IPS-20b (cell line): ENCODE measurements around the gene HMGCS1.

Experiments
- H3K27ac ChIP-seq: one replicate; pipeline ENCODE4 v1.5.1; 2013; ENCODE audit warnings: low read length
- H3K27me3 ChIP-seq: 2 replicates; pipeline ENCODE4 v1.6.1; 2013; ENCODE audit warnings: mild to moderate bottlenecking, low read length, inconsistent platforms; ENCODE audit not compliant: insufficient read depth
- H3K36me3 ChIP-seq: 2 replicates; pipeline ENCODE4 v1.6.1; 2013; ENCODE audit warnings: low read depth, mild to moderate bottlenecking, inconsistent platforms, low read length, moderate library complexity; ENCODE audit not compliant: insufficient read depth
- H3K4me1 ChIP-seq: 2 replicates; pipeline ENCODE4 v1.6.1; 2013; ENCODE audit warnings: mild to moderate bottlenecking, control low read depth, inconsistent platforms, low read length, moderate library complexity; ENCODE audit not compliant: insufficient read depth
- H3K4me3 ChIP-seq: 2 replicates; pipeline ENCODE4 v1.5.1; 2013; ENCODE audit warnings: mild to moderate bottlenecking, low read length, inconsistent platforms
- H3K9ac ChIP-seq: 2 replicates; pipeline ENCODE4 v1.6.1; 2013; ENCODE audit warnings: low read depth, mild to moderate bottlenecking, inconsistent platforms, low read length, moderate library complexity
- H3K9me3 ChIP-seq: 2 replicates; pipeline ENCODE4 v1.6.1; 2013; ENCODE audit warnings: mild to moderate bottlenecking, low read depth, low read length, inconsistent platforms; ENCODE audit not compliant: insufficient read depth

HMGCS1 gene

DNA sequence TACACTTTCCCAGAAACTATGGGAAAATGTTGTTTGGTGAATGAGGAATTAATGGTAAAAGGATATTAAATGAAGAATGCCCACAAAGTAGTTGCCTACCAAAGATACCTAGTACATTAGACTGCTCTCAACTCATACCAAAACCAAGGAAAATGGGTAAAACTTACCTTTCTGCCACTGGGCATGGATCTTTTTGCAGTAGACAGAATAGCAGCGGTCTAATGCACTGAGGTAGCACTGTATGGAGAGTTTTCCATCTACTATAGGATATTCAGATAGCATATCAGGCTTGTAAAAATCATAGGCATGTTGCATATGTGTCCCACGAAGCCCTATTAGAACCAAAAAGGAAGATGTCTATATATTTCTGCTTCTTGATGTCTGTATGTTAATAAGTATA, 16.4 kb downstream of the HMGCS1 start:
- H3K4me1 ChIP-seq: no peaks in the 10 kb centered on the region
- no peaks in the 10 kb centered on the region for H3K9me3 ChIP-seq
- peaks cover 96% of the 10 kb centered on the region for H3K36me3 ChIP-seq
- no peaks in the 10 kb centered on the region for H3K27me3 ChIP-seq
- no peak overlapping the region for H3K9ac ChIP-seq
- H3K4me3 ChIP-seq: no peak overlapping the region
- H3K27ac ChIP-seq: no peak overlapping the region

DNA sequence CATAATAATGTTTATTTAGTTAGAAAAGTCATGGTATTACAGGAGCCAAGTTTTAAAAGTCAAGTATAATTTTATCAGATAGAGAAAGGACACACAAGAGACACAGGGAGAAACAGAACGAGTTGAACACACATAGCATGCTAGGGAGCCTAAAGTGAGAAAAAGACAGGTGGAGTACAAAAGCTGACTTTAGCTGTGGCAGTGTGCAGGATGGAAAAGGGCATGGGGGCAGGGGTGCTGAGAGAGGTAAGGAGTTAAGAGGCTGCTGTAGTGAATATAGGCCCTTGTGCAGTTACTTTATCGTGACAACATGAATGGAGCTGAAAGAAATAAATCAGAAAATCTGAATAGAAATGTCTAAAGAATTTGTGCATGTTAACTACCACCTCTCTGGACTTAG, 18.0 kb downstream of the HMGCS1 start:
- Histone ChIP-seq H3K9ac (no peak overlapping the region), H3K36me3 (peaks cover 96% of the 10 kb centered on the region), H3K27me3 (no peaks in the 10 kb centered on the region), H3K9me3 (no peaks in the 10 kb centered on the region), H3K27ac (no peak overlapping the region), H3K4me3 (no peak overlapping the region), H3K4me1 (no peaks in the 10 kb centered on the region)

GRCh38 chr5:43294226-43294625, 19.0 kb downstream of the HMGCS1 start:
- Histone ChIP-seq H3K27ac (no peak overlapping the region), H3K36me3 (peaks cover 98% of the 10 kb centered on the region), H3K27me3 (no peaks in the 10 kb centered on the region), H3K9ac (no peak overlapping the region), H3K9me3 (no peaks in the 10 kb centered on the region), H3K4me3 (no peak overlapping the region), H3K4me1 (no peaks in the 10 kb centered on the region)

DNA sequence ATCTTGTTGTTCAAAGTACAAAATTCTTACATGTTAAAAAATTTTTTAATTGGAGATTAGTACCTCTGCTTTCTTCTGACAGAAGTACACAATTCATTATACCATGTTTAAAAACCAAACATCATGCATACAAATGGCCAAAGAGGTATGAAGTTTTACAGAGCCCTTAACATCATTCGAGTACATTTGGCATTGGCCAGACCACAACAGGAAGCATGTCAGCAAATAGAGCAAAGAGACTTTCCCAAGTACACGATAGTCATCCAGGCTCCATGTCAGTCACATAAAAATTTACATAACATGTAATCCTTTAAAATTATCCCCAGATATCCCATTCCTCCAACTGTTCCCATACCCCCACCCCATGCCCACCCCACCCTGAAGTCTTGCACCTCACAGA, 22.5 kb downstream of the HMGCS1 start:
- H3K4me3 ChIP-seq: no peak overlapping the region
- H3K27ac ChIP-seq: no peak overlapping the region
- H3K9me3 ChIP-seq: no peaks in the 10 kb centered on the region
- H3K36me3 ChIP-seq: peaks cover 91% of the 10 kb centered on the region
- H3K27me3 ChIP-seq: no peaks in the 10 kb centered on the region
- no peak overlapping the region for H3K9ac ChIP-seq
- no peaks in the 10 kb centered on the region for H3K4me1 ChIP-seq

DNA sequence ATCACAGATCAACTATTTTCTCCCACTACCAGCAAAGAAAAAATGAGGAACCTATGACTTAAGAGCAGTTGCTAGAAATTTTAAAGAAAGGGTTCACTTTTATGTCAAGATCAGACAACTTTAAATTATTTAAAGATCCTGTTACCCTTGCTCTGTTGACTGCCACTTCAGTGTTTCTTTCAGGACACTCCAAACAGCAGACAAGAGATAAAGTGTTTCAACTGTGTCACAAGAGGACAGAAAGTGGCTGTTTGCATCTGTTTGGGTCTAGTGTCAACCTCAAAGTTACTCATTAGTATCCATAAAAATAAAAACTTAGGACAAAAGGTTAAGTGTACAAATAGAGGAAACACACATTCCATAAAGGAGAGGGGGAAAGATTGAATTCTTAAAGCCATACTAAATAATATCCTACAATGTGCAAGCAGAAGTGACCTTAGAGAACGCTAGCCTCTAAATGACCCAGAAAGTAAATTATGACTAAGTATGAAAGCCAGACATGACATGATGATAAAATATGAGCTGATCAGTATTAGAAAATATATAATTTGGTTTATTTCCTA, 24.9 kb downstream of the HMGCS1 start:
- H3K36me3 ChIP-seq: peaks cover 67% of the 10 kb centered on the region

GRCh38 chr5:43287493-43287892, 25.7 kb downstream of the HMGCS1 start:
- H3K4me3 ChIP-seq: no peak overlapping the region
- no peaks in the 10 kb centered on the region for H3K9me3 ChIP-seq
- no peaks in the 10 kb centered on the region for H3K27me3 ChIP-seq
- no peaks in the 10 kb centered on the region for H3K4me1 ChIP-seq
- no peak overlapping the region for H3K9ac ChIP-seq
- no peak overlapping the region for H3K27ac ChIP-seq
- H3K36me3 ChIP-seq: peaks cover 59% of the 10 kb centered on the region

More for the DNA sequence above, 24.9 kb downstream of the HMGCS1 start:
- Histone ChIP-seq H3K9me3 (no peaks in the 10 kb centered on the region), H3K4me1 (no peaks in the 10 kb centered on the region), H3K27me3 (no peaks in the 10 kb centered on the region), H3K4me3 (no peak overlapping the region), H3K27ac (no peak overlapping the region), H3K9ac (no peak overlapping the region)

- Histone ChIP-seq H3K36me3 (peaks cover 50% of the 10 kb centered on the region), H3K4me1 (no peaks in the 10 kb centered on the region), H3K4me3 (no peak overlapping the region), H3K27ac (no peak overlapping the region), H3K9ac (no peak overlapping the region), H3K27me3 (no peaks in the 10 kb centered on the region), H3K9me3 (no peaks in the 10 kb centered on the region)
Observed at GRCh38 chr5:43286623-43287022, 26.6 kb downstream of the HMGCS1 start.

DNA sequence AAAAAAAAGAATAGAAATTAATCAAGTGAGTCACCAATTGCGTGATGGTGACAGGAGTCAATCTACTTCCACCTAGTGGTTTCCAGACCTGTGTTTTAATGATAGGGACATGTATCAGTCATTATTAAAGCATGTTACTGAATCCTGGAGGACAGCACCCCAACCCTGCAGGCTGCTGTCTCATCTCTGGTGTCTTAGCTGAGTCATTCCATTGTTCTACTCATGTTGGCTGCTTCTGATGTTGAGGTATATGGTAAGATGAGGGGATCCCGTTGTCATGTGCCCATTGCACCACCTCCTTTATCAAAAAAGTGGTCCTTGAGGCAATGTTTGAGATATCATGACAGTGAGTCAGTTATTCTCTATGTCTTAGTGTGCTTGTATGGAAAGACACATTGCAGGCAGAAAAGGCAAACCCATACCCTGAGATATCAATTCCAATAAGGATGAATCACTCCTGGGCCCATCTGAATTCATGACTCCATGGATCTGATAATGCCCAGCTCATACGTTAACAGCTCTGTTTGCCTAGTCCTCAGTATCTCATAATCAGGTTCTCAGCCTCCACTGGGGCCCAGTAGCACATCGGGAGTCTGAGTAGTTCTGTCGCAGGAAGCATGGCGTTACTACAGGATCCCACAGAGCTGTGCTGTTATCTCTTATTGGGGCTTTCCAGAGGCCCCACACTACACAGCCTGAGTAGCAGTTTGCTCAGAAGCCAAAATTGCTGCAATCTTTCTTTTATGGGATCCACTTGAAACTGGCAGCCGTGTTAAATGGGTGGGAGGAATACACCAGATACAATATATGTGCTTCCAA, 31.2 kb downstream of the HMGCS1 start:
- peaks cover 6% of the 10 kb centered on the region; the same call in 1 of the 2 replicates for H3K36me3 ChIP-seq
- H3K4me1 ChIP-seq: no peaks in the 10 kb centered on the region
- no peaks in the 10 kb centered on the region for H3K9me3 ChIP-seq
- H3K27me3 ChIP-seq: 0 out of 2 replicates have a peak, but pooled peaks cover under 1% of the 10 kb centered on the region
- no peak overlapping the region for H3K9ac ChIP-seq
- no peak overlapping the region for H3K4me3 ChIP-seq
- no peak overlapping the region for H3K27ac ChIP-seq

DNA sequence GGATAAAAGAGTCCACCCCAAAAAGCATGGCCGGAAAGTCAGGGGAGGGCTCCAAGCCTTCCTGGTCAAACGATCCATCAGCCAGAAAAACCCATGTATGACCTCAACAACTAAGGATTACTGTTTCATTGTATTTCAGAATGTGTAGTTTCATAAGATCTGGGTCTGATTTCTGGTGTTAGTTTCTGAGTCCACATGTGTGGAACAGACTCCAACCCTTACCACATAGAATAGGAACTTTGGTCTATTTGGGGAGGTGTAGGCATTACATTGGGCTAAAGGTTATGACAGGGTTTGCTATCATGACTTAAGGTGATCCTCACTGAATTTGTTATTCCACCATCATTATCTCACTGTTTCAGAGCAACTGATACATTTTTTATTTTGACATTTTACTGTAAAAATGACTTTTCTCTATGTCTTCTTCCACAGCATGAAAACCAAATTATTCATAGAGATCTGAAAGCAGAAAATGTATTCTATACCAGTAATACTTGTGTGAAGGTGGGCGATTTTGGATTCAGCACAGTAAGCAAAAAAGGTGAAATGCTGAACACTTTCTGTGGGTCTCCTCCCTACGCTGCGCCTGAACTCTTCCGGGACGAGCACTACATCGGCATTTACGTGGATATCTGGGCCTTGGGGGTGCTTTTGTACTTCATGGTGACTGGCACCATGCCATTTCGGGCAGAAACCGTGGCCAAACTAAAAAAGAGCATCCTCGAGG, 33.5 kb downstream of the HMGCS1 start:
- H3K9me3 ChIP-seq: no peaks in the 10 kb centered on the region
- H3K27ac ChIP-seq: no peak overlapping the region
- no peaks in the 10 kb centered on the region for H3K4me1 ChIP-seq
- H3K36me3 ChIP-seq: no peaks in the 10 kb centered on the region
- no peak overlapping the region for H3K4me3 ChIP-seq
- H3K9ac ChIP-seq: no peak overlapping the region
- H3K27me3 ChIP-seq: 0 out of 2 replicates have a peak, but pooled peaks cover 3% of the 10 kb centered on the region

DNA sequence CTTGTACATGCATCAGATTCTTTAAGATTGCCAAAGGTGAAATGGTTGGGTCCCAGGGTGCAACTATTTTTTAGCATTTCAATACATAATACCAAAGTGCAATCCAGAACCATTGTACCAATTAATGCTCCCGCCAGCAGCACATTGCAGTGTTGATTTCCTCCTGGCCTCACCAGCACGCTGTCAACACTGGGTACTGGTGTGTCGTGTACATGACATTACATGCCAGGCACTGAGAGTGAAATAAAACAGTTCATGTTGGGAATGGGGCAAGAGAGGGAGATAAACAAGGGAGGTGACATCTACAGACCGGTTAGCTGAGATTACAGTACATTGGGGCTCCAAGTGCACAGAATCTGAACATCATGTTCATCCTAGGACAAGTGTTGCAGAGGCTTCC, 37.8 kb downstream of the HMGCS1 start:
- no peak overlapping the region for H3K27ac ChIP-seq
- no peak overlapping the region for H3K9ac ChIP-seq
- H3K9me3 ChIP-seq: no peaks in the 10 kb centered on the region
- H3K27me3 ChIP-seq: 0 out of 2 replicates have a peak, but pooled peaks cover 3% of the 10 kb centered on the region
- no peaks in the 10 kb centered on the region for H3K36me3 ChIP-seq
- H3K4me3 ChIP-seq: no peak overlapping the region
- H3K4me1 ChIP-seq: no peaks in the 10 kb centered on the region

GRCh38 chr5:43274435-43275114, 38.6 kb downstream of the HMGCS1 start:
- no peak overlapping the region for H3K4me3 ChIP-seq
- H3K9me3 ChIP-seq: no peaks in the 10 kb centered on the region
- H3K27me3 ChIP-seq: 0 out of 2 replicates have a peak, but pooled peaks cover 3% of the 10 kb centered on the region
- H3K4me1 ChIP-seq: no peaks in the 10 kb centered on the region
- H3K27ac ChIP-seq: no peak overlapping the region
- H3K36me3 ChIP-seq: no peaks in the 10 kb centered on the region
- H3K9ac ChIP-seq: no peak overlapping the region
